GM18520 (cell line): Measurements from ENCODE around the gene GKN2.

ENCODE experiments used
- ATAC-seq: cut with Tn5 transposase; IDR thresholded peaks from one replicate; pipeline ENCODE4 v1.9.1; 2021; ENCODE audit not compliant: unreplicated experiment

The GKN2 gene

GRCh38 chr2:68952887-68953521 is at the start of gene GKN2:
Gene GKN2, minus strand, starts transcription at chr2:68952893. Its CDS starts 32 bp downstream, at chr2:68952861.
- ATAC-seq = no peak

- no peak for ATAC-seq
Observed at GRCh38 chr2:69001879-69002278, 49.2 kb upstream of the GKN2 start.

- ATAC-seq = no peak
Observed at GRCh38 chr2:68997401-68997800, 44.7 kb upstream of the GKN2 start.

- ATAC-seq = no peak
Observed at GRCh38 chr2:68995916-68996315, 43.2 kb upstream of the GKN2 start.

- ATAC-seq = no peak
Observed at GRCh38 chr2:68994864-68995263, 42.2 kb upstream of the GKN2 start.

GRCh38 chr2:68993660-68994059 is 41.0 kb upstream of the GKN2 start:
- ATAC-seq = no peak

- no peak for ATAC-seq
Observed at GRCh38 chr2:68992933-68993332, 40.2 kb upstream of the GKN2 start.

- ATAC-seq = no peak
Observed at GRCh38 chr2:68992341-68992740, 39.6 kb upstream of the GKN2 start.

- no peak for ATAC-seq
Observed at GRCh38 chr2:68989035-68989434, 36.3 kb upstream of the GKN2 start.

- no peak for ATAC-seq
Observed at GRCh38 chr2:68987021-68987503, 34.4 kb upstream of the GKN2 start.

- no peak for ATAC-seq
Observed at GRCh38 chr2:68980956-68981355, 28.3 kb upstream of the GKN2 start.

- ATAC-seq = no peak
Observed at GRCh38 chr2:68978098-68978497, 25.4 kb upstream of the GKN2 start.

- ATAC-seq = no peak
Observed at GRCh38 chr2:68977453-68977852, 24.8 kb upstream of the GKN2 start.

- no peak for ATAC-seq
Observed at GRCh38 chr2:68975844-68976243, 23.2 kb upstream of the GKN2 start.

GRCh38 chr2:68974946-68975665 is 22.4 kb upstream of the GKN2 start:
- ATAC-seq = no peak

GRCh38 chr2:68974251-68974650 is 21.6 kb upstream of the GKN2 start, which contains the start of gene GKN1:
Gene GKN1, plus strand, starts transcription at chr2:68974636. Its CDS starts 42 bp downstream, at chr2:68974678.
- no peak for ATAC-seq

- ATAC-seq = no peak
Observed at GRCh38 chr2:68971591-68972231, 19.0 kb upstream of the GKN2 start.

GRCh38 chr2:68970566-68971265 is 18.0 kb upstream of the GKN2 start:
- ATAC-seq = no peak

- no peak for ATAC-seq
Observed at GRCh38 chr2:68969736-68970490, 17.2 kb upstream of the GKN2 start.

GRCh38 chr2:68968221-68968620 is 15.5 kb upstream of the GKN2 start:
- ATAC-seq = no peak

GRCh38 chr2:68964282-68964681 is 11.6 kb upstream of the GKN2 start:
- no peak for ATAC-seq
